ENCODE measurements around the gene SRP54. TPM values are rescaled to one million over a fixed set of nuclear protein-coding genes. Genes with fewer than 3 reads are reported as not detected.

Gene SRP54
- total and polyA plus RNA-seq, 12 donors: 17.7 to 143 (median 56.5) TPM

GRCh38 chr14:35044939-35045797 is 62.4 kb downstream of the SRP54 start:
- H3K27me3 ChIP-seq: no peaks in the 10 kb centered on the region
- TF ChIP-seq POLR2A (IDR thresholded peaks at IDR 0.05) (no peak), CTCF (IDR thresholded peaks at IDR 0.05) (no peak)
- intact Hi-C loops (cut with DNase I): no loop called here
- H3K4me3 ChIP-seq: peak overlapping the region in 3 of 4 donors; percentile 26 to 85 (median 69)
- peak overlapping the region; percentile 75 to 99 (median 98) for H3K27ac ChIP-seq
- peak in 2 of 7 donors; percentile 12 to 21 for DNase-seq
- H3K36me3 ChIP-seq (replicated peaks in 1 of 2): no peaks in the 10 kb centered on the region
- peaks cover 16 to 21% of the 10 kb centered on the region in 2 donors for H3K4me1 ChIP-seq (replicated peaks in 1 of 2)
- WGBS, 4 donors: 15 to 23% (median 20%) methylated on average over 8 of the region's 8 CpGs
- H3K9me3 ChIP-seq (replicated peaks in 1 of 3): no peaks in the 10 kb centered on the region

GRCh38 chr14:35045798-35046047 is 62.9 kb downstream of the SRP54 start:
- Histone ChIP-seq H3K4me3 (peak overlapping the region; percentile 26 to 85 (median 70)), H3K4me1 (replicated peaks in 1 of 2) (peaks cover 21 to 26% of the 10 kb centered on the region in 2 donors), H3K36me3 (replicated peaks in 1 of 2) (no peaks in the 10 kb centered on the region), H3K27ac (peak overlapping the region; percentile 75 to 99 (median 98)), H3K27me3 (no peaks in the 10 kb centered on the region), H3K9me3 (replicated peaks in 1 of 3) (no peaks in the 10 kb centered on the region)
- intact Hi-C loops (cut with DNase I): no loop called here
- WGBS, 4 donors: 0 to 1% (median 0%) methylated on average over 5 to 6 of the region's 6 CpGs
- TF ChIP-seq POLR2A (IDR thresholded peaks at IDR 0.05) (no peak), CTCF (IDR thresholded peaks at IDR 0.05) (no peak)
- DNase-seq: no peak

GRCh38 chr14:35046048-35046750 is 63.4 kb downstream of the SRP54 start, which contains the start of gene FAM177A1:
TSS of gene FAM177A1 (plus strand) at chr14:35046272. CDS start at chr14:35046464, 192 bp downstream.
- peaks cover 23 to 29% of the 10 kb centered on the region in 2 donors for H3K4me1 ChIP-seq (replicated peaks in 1 of 2)
- WGBS, 4 donors: 0 to 33% (median 1%) methylated on average over 1 to 77 of the region's 77 CpGs
- H3K4me3 ChIP-seq: peak within 1 kb of the TSS; percentile 69 to 96 (median 89)
- H3K9me3 ChIP-seq (replicated peaks in 1 of 3): no peaks in the 10 kb centered on the region
- no peaks in the 10 kb centered on the region for H3K27me3 ChIP-seq
- intact Hi-C loops (cut with DNase I): no loop called here
- no peaks in the 10 kb centered on the region for H3K36me3 ChIP-seq (replicated peaks in 1 of 2)
- H3K27ac ChIP-seq: peak within 1 kb of the TSS; percentile 92 to 99 (median 98)
- peak; percentile 99 to 100 (median 99) for DNase-seq
- TF ChIP-seq POLR2A (IDR thresholded peaks at IDR 0.05) (peak; percentile 93 to 98), CTCF (IDR thresholded peaks at IDR 0.05) (peak in 2 of 6 experiments; percentile 5 to 25)

All from adrenal gland (tissue), 12 donors.